ENCODE measurements around the gene REEP5.

DNA sequence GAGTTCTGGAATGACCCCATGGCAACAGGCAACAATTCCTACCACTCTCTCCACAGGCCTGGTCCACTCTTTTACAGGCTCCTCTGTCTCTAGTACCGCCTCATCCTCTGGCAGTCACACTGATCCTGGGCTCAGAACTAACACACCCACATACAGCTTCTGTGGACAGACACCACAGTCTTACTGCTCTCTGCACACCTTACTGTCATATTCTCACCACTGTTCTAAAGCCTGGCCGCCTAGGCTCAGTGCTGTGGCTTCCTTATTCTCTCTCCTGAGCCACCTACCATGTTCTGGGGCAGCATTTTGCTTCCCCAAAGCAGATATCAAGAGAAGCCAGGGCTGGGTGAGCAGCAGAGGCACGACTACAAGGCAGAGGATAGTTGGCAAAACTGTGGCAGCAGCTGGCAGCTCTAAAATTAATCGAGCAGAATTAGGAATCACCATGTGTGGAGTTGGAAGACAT is 14.8 kb downstream of the REEP5 start:
- TF ChIP-seq, protein P1, sequence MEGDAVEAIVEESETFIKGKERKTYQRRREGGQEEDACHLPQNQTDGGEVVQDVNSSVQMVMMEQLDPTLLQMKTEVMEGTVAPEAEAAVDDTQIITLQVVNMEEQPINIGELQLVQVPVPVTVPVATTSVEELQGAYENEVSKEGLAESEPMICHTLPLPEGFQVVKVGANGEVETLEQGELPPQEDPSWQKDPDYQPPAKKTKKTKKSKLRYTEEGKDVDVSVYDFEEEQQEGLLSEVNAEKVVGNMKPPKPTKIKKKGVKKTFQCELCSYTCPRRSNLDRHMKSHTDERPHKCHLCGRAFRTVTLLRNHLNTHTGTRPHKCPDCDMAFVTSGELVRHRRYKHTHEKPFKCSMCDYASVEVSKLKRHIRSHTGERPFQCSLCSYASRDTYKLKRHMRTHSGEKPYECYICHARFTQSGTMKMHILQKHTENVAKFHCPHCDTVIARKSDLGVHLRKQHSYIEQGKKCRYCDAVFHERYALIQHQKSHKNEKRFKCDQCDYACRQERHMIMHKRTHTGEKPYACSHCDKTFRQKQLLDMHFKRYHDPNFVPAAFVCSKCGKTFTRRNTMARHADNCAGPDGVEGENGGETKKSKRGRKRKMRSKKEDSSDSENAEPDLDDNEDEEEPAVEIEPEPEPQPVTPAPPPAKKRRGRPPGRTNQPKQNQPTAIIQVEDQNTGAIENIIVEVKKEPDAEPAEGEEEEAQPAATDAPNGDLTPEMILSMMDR (conservative IDR thresholded peaks at IDR 0.05; ENCODE audit: low read length) = no peak
- no peak for TF ChIP-seq EZH2phosphoT487 (IDR thresholded peaks at IDR 0.05; ENCODE audit: borderline replicate concordance)
